Endothelial cell of umbilical vein (primary cell): ENCODE results near the gene GLB1L2. TPM values are rescaled to one million over a fixed set of nuclear protein-coding genes. Genes with fewer than 3 reads are reported as not detected.

Experiments used
- BruUV-seq: library from RNA; stranded (reverse); fragments of 400-500 nt; replicated peaks from 2 replicates; lab custom pipeline; 2021; lab: Mats Ljungman, UMichigan
- CTCF ChIA-PET: fragments of 300-600, 350-600 bp; sonication (Branson Sonifier 250); formaldehyde crosslinking; loops from one replicate; lab custom pipeline; 2021; ENCODE audit warnings: antibody characterized with exemption, inconsistent platforms; lab: Charles Lee
- POLR2A ChIA-PET: fragments of 300-600, 350-600 bp; sonication (Branson Sonifier 250); formaldehyde crosslinking; loops from one replicate; lab custom pipeline; 2021; ENCODE audit warnings: antibody characterized with exemption, inconsistent platforms; lab: Charles Lee
- DNase-seq: peaks from one replicate; pipeline ENCODE4 v3.0.0-alpha.2; 2011; ENCODE audit warnings: low read depth, low spot score
- FAIRE-seq: peaks from 2 replicates; lab custom pipeline; 2011; peaks lifted over from hg19 to GRCh38; lab: Jason Lieb, UNC
- H2AFZ ChIP-seq: 2 replicates; pipeline ENCODE4 v1.6.0; 2012; ENCODE audit warnings: low read depth, low read length, control low read depth, inconsistent platforms
- H3K27ac ChIP-seq: 2 replicates; pipeline ENCODE4 v1.5.1; 2011; ENCODE audit warnings: low read depth, mild to moderate bottlenecking, control low read depth, low read length, moderate library complexity; ENCODE audit not compliant: insufficient read depth
- H3K27me3 ChIP-seq, 2 experiments: 2 replicates each; pipeline versions ENCODE4 v1.6.0 to v1.6.1; 2011; ENCODE audit warnings: low read length in 2 of 2, mixed read lengths in 1 of 2; ENCODE audit not compliant: control insufficient read depth in 2 of 2, insufficient read depth in 2 of 2
- H3K36me3 ChIP-seq, 2 experiments: 2 replicates in 1 of 2; 3 replicates in 1 of 2; pipeline ENCODE4 v1.5.1; 2011; ENCODE audit warnings: low read length in 2 of 2, mild to moderate bottlenecking in 1 of 2, moderate library complexity in 1 of 2; ENCODE audit not compliant: control insufficient read depth in 2 of 2, insufficient read depth in 2 of 2; ENCODE audit errors: extremely low read depth in 1 of 2
- H3K4me1 ChIP-seq: 3 replicates; pipeline ENCODE4 v1.5.1; 2011; ENCODE audit warnings: mild to moderate bottlenecking, low read length; ENCODE audit not compliant: control insufficient read depth, insufficient read depth; ENCODE audit errors: extremely low read depth
- H3K4me2 ChIP-seq: 2 replicates; pipeline ENCODE4 v1.6.1; 2011; ENCODE audit warnings: low read length, control low read depth, mixed read lengths; ENCODE audit not compliant: insufficient read depth
- H3K4me3 ChIP-seq, 3 experiments: fragments of 200-600 bp in 1 of 3; sonication (generic), shearing (Covaris generic) in 1 of 3; replicated peaks in 1 of 3; 2 replicates each; pipeline ENCODE4 v1.5.1; 2011 to 2016; ENCODE audit warnings: control low read depth in 3 of 3, low read length in 3 of 3, mild to moderate bottlenecking in 2 of 3, inconsistent platforms in 1 of 3, low read depth in 1 of 3, moderate library complexity in 1 of 3; ENCODE audit not compliant: insufficient read depth in 1 of 3
- H3K79me2 ChIP-seq: 2 replicates; pipeline ENCODE4 v1.6.0; 2012; ENCODE audit warnings: low read length, inconsistent platforms; ENCODE audit not compliant: control insufficient read depth, insufficient read depth
- H3K9ac ChIP-seq: replicated peaks from 2 replicates; pipeline ENCODE3; 2011; ENCODE audit warnings: low read length, control low read depth; ENCODE audit not compliant: insufficient read depth; ENCODE audit errors: extremely low read depth
- H3K9me1 ChIP-seq: replicated peaks from 3 replicates; pipeline ENCODE4 v1.6.0; 2011; ENCODE audit warnings: mild to moderate bottlenecking, low read length; ENCODE audit not compliant: control insufficient read depth, insufficient read depth; ENCODE audit errors: extremely low read depth
- H3K9me3 ChIP-seq: replicated peaks from 2 replicates; pipeline ENCODE4 v1.5.1; 2012; ENCODE audit warnings: low read length, inconsistent platforms; ENCODE audit not compliant: control insufficient read depth, insufficient read depth
- H4K20me1 ChIP-seq: replicated peaks from 2 replicates; pipeline ENCODE3; 2011; ENCODE audit warnings: mild to moderate bottlenecking, low read length; ENCODE audit not compliant: control insufficient read depth, insufficient read depth; ENCODE audit errors: extremely low read depth
- CTCF ChIP-seq, 2 donors: IDR thresholded peaks; 1 replicate in 1 of 2; 2 replicates in 1 of 2; pipeline ENCODE4 v1.5.1; 2011; ENCODE audit warnings: low read length in 2 of 2, mild to moderate bottlenecking in 2 of 2, moderate library complexity in 2 of 2, control low read depth in 1 of 2, inconsistent platforms in 1 of 2, low read depth in 1 of 2; ENCODE audit not compliant: insufficient read depth in 1 of 2; ENCODE audit errors: extremely low read depth in 1 of 2
- EZH2 ChIP-seq: IDR thresholded peaks from 2 replicates; pipeline ENCODE4 v1.6.1; 2012; ENCODE audit warnings: borderline replicate concordance, low read depth, mild to moderate bottlenecking, moderate library complexity, low read length, inconsistent platforms; ENCODE audit not compliant: severe bottlenecking
- FOS ChIP-seq: IDR thresholded peaks from 2 replicates; pipeline ENCODE4 v1.6.1; 2011; ENCODE audit warnings: mild to moderate bottlenecking, low read length, moderate library complexity, borderline replicate concordance; ENCODE audit not compliant: insufficient read depth
- GATA2 ChIP-seq: IDR thresholded peaks from 2 replicates; pipeline ENCODE4 v1.7.0; 2011; ENCODE audit warnings: low read depth, mild to moderate bottlenecking, moderate library complexity, mixed read lengths, low read length; ENCODE audit not compliant: insufficient read length, insufficient read depth
- JUN ChIP-seq: IDR thresholded peaks from 2 replicates; pipeline ENCODE4 v1.6.1; 2011; ENCODE audit warnings: borderline replicate concordance, low read depth; ENCODE audit not compliant: insufficient read length, insufficient read depth
- MAX ChIP-seq: IDR thresholded peaks from 2 replicates; pipeline ENCODE4 v1.6.1; 2011; ENCODE audit not compliant: insufficient read depth, insufficient read length
- MYC ChIP-seq: IDR thresholded peaks from one replicate; pipeline ENCODE4 v1.6.1; 2011; ENCODE audit warnings: mild to moderate bottlenecking, low read depth, low read length
- POLR2A ChIP-seq: IDR thresholded peaks from 2 replicates; pipeline ENCODE4 v1.6.1; 2012; ENCODE audit warnings: low read depth, mild to moderate bottlenecking, control low read depth, low read length
- POLR2AphosphoS5 ChIP-seq: IDR thresholded peaks from 2 replicates; pipeline ENCODE4 v1.6.1; 2012; ENCODE audit warnings: low read depth, mild to moderate bottlenecking, control low read depth, low read length, moderate library complexity; ENCODE audit not compliant: insufficient read depth
- dilution Hi-C: fragments of 300-500 bp; cut with MboI; formaldehyde crosslinking; loops from one replicate; pipeline ENCODE4 v1.15.0; 2019; ENCODE audit warnings: low sequenced_read_pairs; ENCODE audit not compliant: extremely low pct_ligation_motif_present
- intact Hi-C: fragments of 100-400 bp; cut with micrococcal nuclease; formaldehyde crosslinking; loops from one replicate; pipeline ENCODE4 v1.10.0; 2022
- polyA plus RNA-seq, 4 experiments: library from polyadenylated mRNA; depleted of rRNA in 3 of 4; stranded (reverse) in 3 of 4; unstranded in 1 of 4; fragments of >200 nt; gene quantifications; 2 replicates each; pipeline versions ENCODE4 v1.2.1 to v1.2.3, GENCODE V29; 2011 to 2012; ENCODE audit warnings: missing spikeins in 1 of 4
- total RNA-seq: library from RNA; stranded (reverse); gene quantifications from 2 replicates; pipeline ENCODE4 v1.2.3, GENCODE V29; 2021

The GLB1L2 gene
- total and polyA plus RNA-seq, 2 donors (not counting 3 experiments of a cell fraction or from before 2014, with no cell fraction given) = 0.55 to 0.59 TPM

DNA sequence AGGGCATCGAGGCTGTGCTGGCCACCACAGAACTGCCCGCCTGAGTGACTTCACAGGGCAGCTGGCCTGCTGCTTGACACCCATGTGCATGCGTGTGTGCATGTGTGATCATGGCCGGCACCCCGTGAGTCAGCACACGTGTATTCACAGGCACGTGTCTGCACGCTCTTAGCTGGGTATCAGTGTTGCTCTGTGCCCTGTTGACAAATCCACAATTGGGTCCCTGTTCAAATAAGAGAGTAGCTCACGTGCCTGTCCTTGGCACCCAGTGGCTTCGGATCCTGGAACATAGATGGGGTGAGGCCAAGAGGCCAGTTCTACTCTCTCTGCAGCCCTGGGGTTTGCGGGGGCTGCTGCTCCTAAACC is 66.3 kb downstream of the GLB1L2 start:
- Histone ChIP-seq H3K9ac (no peak overlapping the region), H4K20me1 (no peaks in the 10 kb centered on the region), H3K4me3 (no peak overlapping the region), H3K9me1 (no peaks in the 10 kb centered on the region), H2AFZ (no peak overlapping the region), H3K79me2 (no peaks in the 10 kb centered on the region), H3K4me2 (no peak overlapping the region), H3K27me3 (no peaks in the 10 kb centered on the region), H3K36me3 (no peaks in the 10 kb centered on the region), H3K27ac (no peak overlapping the region), H3K9me3 (no peaks in the 10 kb centered on the region), H3K4me1 (no peaks in the 10 kb centered on the region)
- intact Hi-C loops (no loop called here), dilution Hi-C loops (no loop called here)
- CTCF ChIA-PET = no interaction called here
- TF ChIP-seq MAX (no peak), FOS (no peak), JUN (no peak), GATA2 (no peak), MYC (no peak), CTCF (IDR thresholded peaks at IDR 0.05; ENCODE audit: extremely low read depth in 1 of 2, insufficient read depth in 1 of 2, low read depth in 1 of 2, low read length in 2 of 2) (no peak), POLR2A (no peak), EZH2 (no peak), POLR2AphosphoS5 (no peak)
- BruUV-seq = no TSS peak
- no peak for FAIRE-seq
- DNase-seq = no peak
- POLR2A ChIA-PET = no interaction called here
